Fibroblast of lung (primary cell): ENCODE data around the gene NHS.

ENCODE experiments used
- CTCF ChIP-seq, 2 donors: IDR thresholded peaks in 1 of 2; conservative IDR thresholded peaks in 1 of 2; 1 replicate in 1 of 2; 2 replicates in 1 of 2; pipeline ENCODE4 v1.5.1; 2011 to 2012; ENCODE audit warnings: low read length in 2 of 2, control low read depth in 1 of 2, inconsistent platforms in 1 of 2, low read depth in 1 of 2, mild to moderate bottlenecking in 1 of 2
- EZH2 ChIP-seq: IDR thresholded peaks from 2 replicates; pipeline ENCODE4 v1.5.1; 2012; ENCODE audit warnings: low read length, control low read depth, mild to moderate bottlenecking; ENCODE audit errors: missing control alignments

DNA sequence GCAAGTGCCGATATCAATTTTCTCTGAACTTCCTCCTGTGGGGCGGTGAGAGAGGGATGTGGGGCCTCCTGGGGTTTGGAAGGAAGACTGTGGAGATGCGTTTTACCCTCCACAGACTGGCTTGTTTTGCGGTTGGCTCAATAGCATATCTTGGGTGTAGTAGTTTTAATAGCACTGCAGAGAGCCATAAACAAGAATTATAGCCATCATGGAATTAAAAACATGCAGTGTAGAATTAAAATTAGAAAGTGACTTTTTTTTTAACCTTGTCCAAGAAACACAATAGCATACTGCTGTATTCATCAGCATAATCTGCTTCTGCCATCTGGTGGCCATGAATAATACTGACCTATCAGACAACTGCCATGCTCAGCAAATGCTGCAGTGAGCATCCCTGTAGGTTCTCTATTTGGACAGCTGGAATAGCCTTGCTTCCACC, 315.0 kb downstream of the NHS start:
- TF ChIP-seq CTCF (conservative IDR thresholded peaks at IDR 0.05 in 1 of 2, IDR thresholded peaks at IDR 0.05 in 1 of 2; ENCODE audit: low read depth in 1 of 2, low read length in 2 of 2), result peak; percentile 47 to 58
- no peak for TF ChIP-seq EZH2
